Colonic mucosa (tissue), 4 donors: ENCODE results near the gene PRSS35. TPM values are rescaled to one million over a fixed set of nuclear protein-coding genes. Genes with fewer than 3 reads are reported as not detected.
"Not testable (repeated sequence)": the region's sequence is repeated elsewhere in the genome, so short reads cannot be mapped to it uniquely, and the experiment has no call there.

Experiments
- DNase-seq: peaks from one replicate; pipeline ENCODE4 v3.0.0-alpha.2; 2020
- H3K27ac ChIP-seq: fragments of 200-600 bp; one replicate; pipeline ENCODE4 v1.8.0; 2021
- H3K27me3 ChIP-seq: fragments of 200-600 bp; one replicate; pipeline ENCODE4 v1.8.0; 2021
- H3K36me3 ChIP-seq: fragments of 200-600 bp; one replicate; pipeline ENCODE4 v1.8.0; 2021
- H3K4me1 ChIP-seq: fragments of 200-600 bp; one replicate; pipeline ENCODE4 v1.8.0; 2021; ENCODE audit warnings: mild to moderate bottlenecking
- H3K4me3 ChIP-seq: fragments of 200-600 bp; one replicate; pipeline ENCODE4 v1.8.0; 2021
- H3K9ac ChIP-seq, 2 donors: one replicate each; pipeline ENCODE4 v1.7.0; 2013; ENCODE audit warnings: control low read depth in 2 of 2, low read depth in 2 of 2, low read length in 2 of 2
- H3K9me3 ChIP-seq: fragments of 200-600 bp; one replicate; pipeline ENCODE4 v1.8.0; 2021
- CTCF ChIP-seq: fragments of 200-600 bp; IDR thresholded peaks from one replicate; pipeline ENCODE4 v1.8.0; 2022; ENCODE audit warnings: antibody characterized with exemption, mild to moderate bottlenecking
- intact Hi-C: fragments of 100-400 bp; cut with DNase I; formaldehyde crosslinking; loops from one replicate; pipeline ENCODE4 v1.14.1; 2022
- total RNA-seq, 2 donors: library from RNA; stranded (reverse); fragmentation: NEBNext Ultra II Directional in 1 of 2; extraction: Animal tissue kit (Norgen Biotek cat#: 25700) in 1 of 2; gene quantifications; one replicate each; pipeline ENCODE4 v1.2.1, GENCODE V29; 2021
- donor health status: healthy.
- donor health status: DM: no; HTN: no; CAD: no.
- donor health status: DM: no; HTN: no; CAD: no.

PRSS35 gene
- total RNA-seq, 2 donors from 2014 or later = 0.11 to 0.22 TPM

- DNase-seq = no peak
- Histone ChIP-seq H3K9ac (no peak overlapping the region), H3K36me3 (no peaks in the 10 kb centered on the region), H3K4me1 (no peaks in the 10 kb centered on the region), H3K9me3 (no peaks in the 10 kb centered on the region), H3K27ac (no peak overlapping the region), H3K27me3 (no peaks in the 10 kb centered on the region), H3K4me3 (no peak overlapping the region)
- no peak for TF ChIP-seq CTCF
- intact Hi-C loops = no loop called here
These were observed 31.9 kb upstream of the PRSS35 start for GRCh38 chr6:83480470-83480869.

- H3K27ac ChIP-seq, H3K4me1 ChIP-seq, H3K9me3 ChIP-seq, DNase-seq, H3K4me3 ChIP-seq, intact Hi-C loops, H3K36me3 ChIP-seq, H3K27me3 ChIP-seq, H3K9ac ChIP-seq: not testable (repeated sequence)
These were observed 30.4 kb upstream of the PRSS35 start for GRCh38 chr6:83481938-83482337.

GRCh38 chr6:83488448-83488847 is 23.9 kb upstream of the PRSS35 start:
- H3K9me3 ChIP-seq = no peaks in the 10 kb centered on the region
- no peak overlapping the region for H3K4me3 ChIP-seq
- H3K27me3 ChIP-seq = no peaks in the 10 kb centered on the region
- no peak for DNase-seq
- TF ChIP-seq CTCF = no peak
- no peaks in the 10 kb centered on the region for H3K36me3 ChIP-seq
- intact Hi-C loops = no loop called here
- no peak overlapping the region for H3K27ac ChIP-seq
- H3K9ac ChIP-seq = no peak overlapping the region
- H3K4me1 ChIP-seq = no peaks in the 10 kb centered on the region

- Histone ChIP-seq H3K4me1 (no peaks in the 10 kb centered on the region), H3K4me3 (no peak overlapping the region), H3K36me3 (no peaks in the 10 kb centered on the region), H3K27me3 (no peaks in the 10 kb centered on the region), H3K9me3 (no peaks in the 10 kb centered on the region), H3K27ac (no peak overlapping the region), H3K9ac (no peak overlapping the region)
- no peak for DNase-seq
- intact Hi-C loops = no loop called here
- no peak for TF ChIP-seq CTCF
These were observed 23.5 kb upstream of the PRSS35 start for GRCh38 chr6:83488861-83489260.

GRCh38 chr6:83490217-83490807 is 22.0 kb upstream of the PRSS35 start:
- Histone ChIP-seq H3K9me3 (no peaks in the 10 kb centered on the region), H3K36me3 (no peaks in the 10 kb centered on the region), H3K9ac (no peak overlapping the region), H3K4me3 (no peak overlapping the region), H3K27ac (no peak overlapping the region), H3K4me1 (no peaks in the 10 kb centered on the region), H3K27me3 (no peaks in the 10 kb centered on the region)
- intact Hi-C loops = no loop called here
- no peak for TF ChIP-seq CTCF
- DNase-seq = no peak

- Histone ChIP-seq H3K4me3 (no peak overlapping the region), H3K36me3 (no peaks in the 10 kb centered on the region), H3K9me3 (no peaks in the 10 kb centered on the region), H3K27ac (no peak overlapping the region), H3K4me1 (no peaks in the 10 kb centered on the region), H3K9ac (no peak overlapping the region), H3K27me3 (no peaks in the 10 kb centered on the region)
- DNase-seq = no peak
- no peak for TF ChIP-seq CTCF
- intact Hi-C loops = no loop called here
These were observed 7.0 kb upstream of the PRSS35 start for GRCh38 chr6:83505356-83505755.
